Stimulated activated CD4-positive, alpha-beta T cell treated with anti-CD3 and anti-CD28 coated beads, Interleukin-15, amount 100 ng/mL, for 1 hour (primary cell): Measurements from ENCODE around the gene FFAR1.
"Not testable (repeated sequence)": the region's sequence is repeated elsewhere in the genome, so short reads cannot be mapped to it uniquely, and the experiment has no call there.

Source experiments
- DNase-seq, 2 donors: peaks; one replicate each; pipeline ENCODE4 v3.0.0-alpha.2; 2020; ENCODE audit warnings: low read depth in 1 of 2, low spot score in 1 of 2

The FFAR1 gene

DNA sequence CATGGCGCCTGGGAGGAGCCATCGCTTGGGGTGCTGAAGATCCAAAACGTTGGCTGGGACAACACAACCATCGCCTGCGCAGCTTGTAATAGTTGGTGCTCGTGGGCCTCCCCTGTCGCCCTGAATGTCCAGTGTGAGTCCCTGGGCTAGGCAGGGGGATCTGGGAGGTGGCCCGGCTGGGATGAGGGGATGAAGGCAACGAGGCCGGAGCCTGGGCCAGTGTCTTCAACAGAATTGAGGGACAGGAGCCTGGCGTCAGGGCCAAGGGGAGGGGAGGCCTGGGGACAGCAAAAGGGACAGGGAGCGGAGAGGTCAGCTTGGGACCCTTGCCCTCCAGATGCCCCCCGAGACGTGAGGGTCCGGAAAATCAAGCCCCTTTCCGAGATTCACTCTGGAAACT is 6.7 kb upstream of the FFAR1 start:
- no peak for DNase-seq

DNA sequence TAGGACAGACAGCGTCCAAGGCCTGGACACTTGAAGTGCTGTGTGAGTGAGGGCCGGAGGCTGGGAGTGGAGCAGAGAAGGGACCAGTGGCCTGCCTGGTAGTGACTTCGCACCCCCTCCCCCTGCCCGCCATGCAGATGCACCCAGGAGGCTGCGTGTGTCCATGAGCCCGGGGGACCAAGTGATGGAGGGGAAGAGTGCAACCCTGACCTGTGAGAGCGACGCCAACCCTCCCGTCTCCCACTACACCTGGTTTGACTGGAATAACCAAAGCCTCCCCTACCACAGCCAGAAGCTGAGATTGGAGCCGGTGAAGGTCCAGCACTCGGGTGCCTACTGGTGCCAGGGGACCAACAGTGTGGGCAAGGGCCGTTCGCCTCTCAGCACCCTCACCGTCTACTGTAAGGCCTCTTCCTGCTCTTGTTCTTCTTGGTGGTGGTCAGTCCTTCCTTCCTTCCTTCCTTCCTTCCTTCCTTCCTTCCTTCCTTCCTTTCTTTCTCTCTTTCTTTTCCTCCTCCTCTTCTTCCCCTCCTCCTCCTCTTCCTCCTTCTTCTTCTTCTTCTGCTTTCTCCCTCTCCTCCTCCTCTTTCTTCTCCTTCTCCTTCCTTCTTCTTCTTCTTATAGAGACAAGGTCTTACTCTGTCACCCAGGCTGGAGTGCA is 6.0 kb upstream of the FFAR1 start:
- no peak for DNase-seq

DNA sequence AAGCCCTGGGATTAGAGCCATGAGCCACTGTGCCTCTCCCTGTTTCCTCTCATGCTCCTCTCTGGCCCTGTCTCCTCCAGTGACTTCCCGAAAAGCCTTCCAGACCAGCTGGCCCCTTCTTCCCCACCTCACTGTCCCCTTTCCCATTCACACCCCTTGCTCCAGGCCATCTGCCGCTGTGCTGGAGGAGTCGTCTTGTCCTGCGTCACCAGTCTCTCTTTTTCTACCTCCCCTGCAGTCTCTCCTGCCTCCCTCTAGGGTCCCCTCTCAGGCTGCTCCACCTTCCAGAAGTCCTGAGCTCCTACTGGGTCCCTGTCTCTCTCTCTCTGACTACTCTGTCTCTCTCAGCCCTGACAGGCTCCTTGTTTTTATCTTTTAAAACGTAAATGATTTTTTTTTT is 5.3 kb upstream of the FFAR1 start:
- no peak for DNase-seq

- DNase-seq = no peak
Observed at GRCh38 chr19:35344511-35345031, 3.1 kb upstream of the FFAR1 start.

- DNase-seq = no peak
Observed at GRCh38 chr19:35345671-35346111, 2.0 kb upstream of the FFAR1 start.

DNA sequence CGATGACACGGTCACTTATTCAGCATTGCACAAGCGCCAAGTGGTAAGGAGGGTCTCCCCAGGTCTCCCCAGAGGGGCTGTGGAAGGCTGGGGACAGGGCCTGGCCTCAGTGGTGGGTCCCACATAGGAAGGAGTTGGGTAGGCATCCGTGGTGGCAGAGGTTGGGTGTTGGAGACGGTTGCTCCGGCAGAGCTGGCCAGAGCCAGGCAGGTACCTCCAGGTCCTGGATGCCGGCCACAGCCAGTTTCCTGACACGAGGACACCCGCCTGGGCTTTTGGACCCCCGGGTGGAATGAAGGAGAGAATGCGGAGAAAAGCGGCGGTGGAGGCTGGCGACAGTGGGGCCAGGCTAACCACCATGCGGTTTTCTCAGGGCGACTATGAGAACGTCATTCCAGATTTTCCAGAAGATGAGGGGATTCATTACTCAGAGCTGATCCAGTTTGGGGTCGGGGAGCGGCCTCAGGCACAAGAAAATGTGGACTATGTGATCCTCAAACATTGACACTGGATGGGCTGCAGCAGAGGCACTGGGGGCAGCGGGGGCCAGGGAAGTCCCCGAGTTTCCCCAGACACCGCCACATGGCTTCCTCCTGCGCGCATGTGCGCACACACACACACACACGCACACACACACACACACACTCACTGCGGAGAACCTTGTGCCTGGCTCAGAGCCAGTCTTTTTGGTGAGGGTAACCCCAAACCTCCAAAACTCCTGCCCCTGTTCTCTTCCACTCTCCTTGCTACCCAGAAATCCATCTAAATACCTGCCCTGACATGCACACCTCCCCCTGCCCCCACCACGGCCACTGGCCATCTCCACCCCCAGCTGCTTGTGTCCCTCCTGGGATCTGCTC is 1.3 kb upstream of the FFAR1 start:
- DNase-seq = peak; percentile 48 to 54

DNA sequence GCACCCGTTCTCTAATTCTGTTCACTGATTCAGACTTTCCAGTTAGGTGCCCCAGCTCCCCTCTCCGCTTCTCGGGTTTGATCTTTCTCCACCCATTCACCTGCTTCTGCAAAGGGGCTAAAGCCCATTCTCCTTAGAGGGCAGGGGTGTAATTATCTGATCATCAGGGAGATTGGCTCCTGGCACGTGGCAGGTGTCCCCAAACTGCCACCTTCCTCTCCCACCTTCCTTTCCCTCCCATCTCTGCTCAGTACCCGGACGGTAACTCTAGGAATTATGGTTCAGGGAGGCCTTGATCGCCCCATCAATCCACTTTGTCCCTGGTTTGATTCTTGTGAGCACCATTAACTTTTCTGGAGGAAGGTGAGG is 212 bp downstream of the FFAR1 start:
- no peak for DNase-seq

DNA sequence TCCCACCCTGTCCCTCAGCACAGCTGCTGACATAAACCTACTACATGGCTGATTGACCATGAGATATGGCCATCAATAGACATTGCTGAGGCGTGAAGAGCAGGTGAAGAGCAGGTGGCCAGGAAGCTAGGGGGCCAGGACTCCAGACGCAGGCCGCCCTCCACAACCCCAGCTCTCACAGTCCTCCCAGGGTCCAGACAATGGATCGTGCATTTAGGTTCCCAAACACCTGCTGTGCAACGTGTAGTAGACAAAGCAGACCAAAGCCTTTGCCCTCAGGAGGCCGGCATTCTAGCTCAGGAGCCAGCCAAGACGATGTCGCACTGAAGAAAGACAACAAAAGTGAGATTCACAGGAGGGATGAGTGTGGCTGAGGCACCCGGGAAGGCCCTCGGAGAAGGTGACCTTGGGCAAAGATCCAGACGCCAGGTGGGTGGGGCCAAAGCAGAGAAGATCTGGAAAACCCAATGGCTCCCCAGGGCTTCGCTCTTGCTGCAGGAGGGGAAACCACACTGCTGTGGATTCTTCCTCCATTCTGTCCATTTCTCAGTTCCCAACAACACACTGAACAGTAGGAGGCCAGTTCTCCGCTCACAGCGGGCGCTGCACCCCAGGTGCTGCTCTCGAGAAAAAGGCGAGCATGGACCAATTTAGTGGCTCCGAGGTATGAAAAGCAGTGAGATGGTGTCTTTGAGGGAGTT is 1.4 kb downstream of the FFAR1 start:
- DNase-seq = no peak

GRCh38 chr19:35349614-35350521 is 2.2 kb downstream of the FFAR1 start:
- DNase-seq = no peak

DNA sequence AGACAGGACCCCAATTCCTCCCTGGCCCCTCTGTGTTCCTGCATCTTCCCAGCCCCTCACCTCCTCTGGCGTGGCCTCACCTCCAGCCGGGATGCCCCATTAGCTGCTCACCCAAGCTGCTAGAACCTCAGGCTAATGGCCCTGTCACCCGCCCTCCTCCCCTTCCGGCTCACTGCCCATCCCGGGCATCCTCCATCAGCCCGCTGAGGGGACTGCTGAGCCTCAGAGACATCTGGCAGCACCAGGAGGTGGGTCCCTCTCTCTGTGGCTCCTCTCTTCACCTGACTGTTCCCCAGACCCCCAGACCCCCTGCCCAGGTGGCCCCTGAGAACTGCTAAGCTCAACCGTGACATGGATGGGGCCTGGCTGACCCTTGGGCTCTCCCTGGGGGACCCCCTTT is 2.9 kb downstream of the FFAR1 start:
- no peak for DNase-seq

- no peak for DNase-seq
Observed at GRCh38 chr19:35351411-35352176, 3.9 kb downstream of the FFAR1 start.

- DNase-seq = no peak
Observed at GRCh38 chr19:35352177-35352447, 4.4 kb downstream of the FFAR1 start.

DNA sequence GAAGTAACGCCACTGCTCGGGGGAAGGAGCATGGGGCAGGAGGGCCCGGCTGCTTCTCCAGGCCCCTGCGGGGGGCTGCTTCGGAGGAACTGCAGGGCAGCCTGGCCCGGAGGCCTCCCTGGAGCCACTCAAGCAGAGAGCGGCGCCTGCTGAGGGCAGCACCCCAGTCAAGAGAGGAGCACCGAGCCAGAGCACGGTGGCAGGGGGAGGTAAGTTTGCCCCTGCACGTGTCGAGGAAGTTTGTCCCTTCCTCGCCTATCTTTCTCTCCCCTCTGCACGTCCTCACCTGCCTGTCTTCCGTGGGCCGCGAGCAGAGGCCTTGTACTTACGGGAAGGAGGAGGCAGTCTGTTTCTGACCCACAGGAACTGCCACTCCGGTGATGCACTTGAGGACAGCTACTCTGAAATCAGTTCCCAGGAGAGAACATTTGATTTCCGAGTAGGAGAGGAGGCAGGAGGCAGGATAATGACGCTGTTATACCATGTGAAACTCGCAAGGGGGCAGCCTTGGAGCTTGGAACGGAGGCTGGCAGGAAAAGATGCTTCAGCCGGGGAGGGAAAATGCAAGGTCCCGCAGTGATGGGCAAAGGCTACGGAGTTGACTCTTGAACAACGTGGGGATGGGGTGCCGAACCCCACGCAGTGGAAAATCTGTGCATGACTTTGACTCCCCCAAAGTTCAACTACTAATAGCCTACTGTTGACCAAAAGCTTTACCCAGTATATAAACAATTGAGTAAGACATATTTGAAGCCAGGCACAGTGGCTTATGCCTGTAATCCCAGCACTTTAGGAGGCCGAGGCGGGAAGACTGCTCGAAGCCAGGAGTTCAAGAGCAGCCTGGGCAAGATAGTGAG is 5.0 kb downstream of the FFAR1 start:
- peak; percentile 34 to 43 for DNase-seq

- no peak for DNase-seq
Observed at GRCh38 chr19:35353635-35354034, 5.9 kb downstream of the FFAR1 start.

DNA sequence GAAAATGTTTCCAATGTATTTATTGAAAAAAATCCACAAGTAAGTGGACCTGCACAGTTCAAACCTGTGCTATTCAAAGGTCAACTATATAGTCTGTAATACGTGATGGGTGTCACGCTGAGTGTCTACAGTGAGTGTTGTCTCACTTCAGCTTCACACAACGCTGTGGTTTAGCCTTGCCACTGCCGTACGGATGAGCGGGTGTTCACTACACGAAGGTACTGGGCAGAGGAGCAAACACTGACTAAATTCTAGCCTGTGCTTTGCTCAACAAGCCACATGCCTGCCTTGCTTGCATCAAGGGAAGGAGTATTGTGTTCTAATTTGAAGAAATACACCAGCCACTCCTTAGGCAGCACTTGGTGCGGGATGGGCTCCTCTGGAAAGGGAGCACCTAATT is 7.2 kb downstream of the FFAR1 start:
- no peak for DNase-seq

GRCh38 chr19:35355791-35356460 is 8.2 kb downstream of the FFAR1 start:
- no peak for DNase-seq

- no peak for DNase-seq
Observed at GRCh38 chr19:35357867-35358573, 10.3 kb downstream of the FFAR1 start, which contains the start of gene FFAR3. TSS of gene FFAR3 (plus strand) at chr19:35358460. CDS start at chr19:35358891, 431 bp downstream.

DNA sequence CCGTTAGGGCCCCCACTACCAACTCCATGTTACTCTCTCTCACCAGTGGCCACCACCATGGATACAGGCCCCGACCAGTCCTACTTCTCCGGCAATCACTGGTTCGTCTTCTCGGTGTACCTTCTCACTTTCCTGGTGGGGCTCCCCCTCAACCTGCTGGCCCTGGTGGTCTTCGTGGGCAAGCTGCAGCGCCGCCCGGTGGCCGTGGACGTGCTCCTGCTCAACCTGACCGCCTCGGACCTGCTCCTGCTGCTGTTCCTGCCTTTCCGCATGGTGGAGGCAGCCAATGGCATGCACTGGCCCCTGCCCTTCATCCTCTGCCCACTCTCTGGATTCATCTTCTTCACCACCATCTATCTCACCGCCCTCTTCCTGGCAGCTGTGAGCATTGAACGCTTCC is 11.1 kb downstream of the FFAR1 start:
- DNase-seq = not testable (repeated sequence)
